GM10248 (cell line): ENCODE results near the gene NCBP3.

Source experiments
- CTCF ChIA-PET: fragments of 300-600 bp; sonication (Branson Sonifier 250); formaldehyde crosslinking; extraction: SDS; loops from one replicate; lab custom pipeline; 2021; ENCODE audit warnings: antibody characterized with exemption; lab: Yijun Ruan, JAX
- POLR2A ChIA-PET: fragments of 350-650 bp; sonication (Branson Sonifier 250); formaldehyde crosslinking; extraction: SDS; loops from one replicate; lab custom pipeline; 2020; ENCODE audit warnings: antibody characterized with exemption; lab: Yijun Ruan, JAX
- DNase-seq: peaks from one replicate; pipeline ENCODE4 v3.0.0; 2012; ENCODE audit errors: extremely low spot score
- TF ChIP-seq, protein P1 (sequence below): IDR thresholded peaks from 2 replicates; pipeline ENCODE4 v1.5.1; 2012; ENCODE audit warnings: mild to moderate bottlenecking, low read depth; ENCODE audit errors: extremely low read depth, missing control alignments, control extremely low read depth

Gene NCBP3

GRCh38 chr17:3888343-3889171 is 42.5 kb upstream of the NCBP3 start:
- ChIA-PET POLR2A (no interaction called here), CTCF (interaction anchor here (1.6 to 2.4 kb wide), 2 partner anchors 23 to 24 kb away, joined by 3 to 9 read pairs; no protein-coding TSS in a partner anchor)
- DNase-seq: no peak

GRCh38 chr17:3887804-3888203 is 41.8 kb upstream of the NCBP3 start:
- POLR2A ChIA-PET: no interaction called here
- CTCF ChIA-PET: no interaction called here

More at GRCh38 chr17:3888343-3889171, 42.5 kb upstream of the NCBP3 start:
- TF ChIP-seq, protein P1, sequence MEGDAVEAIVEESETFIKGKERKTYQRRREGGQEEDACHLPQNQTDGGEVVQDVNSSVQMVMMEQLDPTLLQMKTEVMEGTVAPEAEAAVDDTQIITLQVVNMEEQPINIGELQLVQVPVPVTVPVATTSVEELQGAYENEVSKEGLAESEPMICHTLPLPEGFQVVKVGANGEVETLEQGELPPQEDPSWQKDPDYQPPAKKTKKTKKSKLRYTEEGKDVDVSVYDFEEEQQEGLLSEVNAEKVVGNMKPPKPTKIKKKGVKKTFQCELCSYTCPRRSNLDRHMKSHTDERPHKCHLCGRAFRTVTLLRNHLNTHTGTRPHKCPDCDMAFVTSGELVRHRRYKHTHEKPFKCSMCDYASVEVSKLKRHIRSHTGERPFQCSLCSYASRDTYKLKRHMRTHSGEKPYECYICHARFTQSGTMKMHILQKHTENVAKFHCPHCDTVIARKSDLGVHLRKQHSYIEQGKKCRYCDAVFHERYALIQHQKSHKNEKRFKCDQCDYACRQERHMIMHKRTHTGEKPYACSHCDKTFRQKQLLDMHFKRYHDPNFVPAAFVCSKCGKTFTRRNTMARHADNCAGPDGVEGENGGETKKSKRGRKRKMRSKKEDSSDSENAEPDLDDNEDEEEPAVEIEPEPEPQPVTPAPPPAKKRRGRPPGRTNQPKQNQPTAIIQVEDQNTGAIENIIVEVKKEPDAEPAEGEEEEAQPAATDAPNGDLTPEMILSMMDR: no peak

GRCh38 chr17:3887394-3887793 is 41.3 kb upstream of the NCBP3 start:
- TF ChIP-seq, protein P1: no peak
- POLR2A ChIA-PET: no interaction called here
- CTCF ChIA-PET: no interaction called here
- no peak for DNase-seq

More at GRCh38 chr17:3887804-3888203, 41.8 kb upstream of the NCBP3 start:
- no peak for DNase-seq
- TF ChIP-seq, protein P1: no peak

- ChIA-PET CTCF (no interaction called here), POLR2A (no interaction called here)
- DNase-seq: no peak
- TF ChIP-seq, protein P1: no peak
These were observed 40.7 kb upstream of the NCBP3 start for GRCh38 chr17:3886776-3887175.

- TF ChIP-seq, protein P1: no peak
- POLR2A ChIA-PET: no interaction called here
- DNase-seq: no peak
- CTCF ChIA-PET: interaction anchor here (0.7 to 4.3 kb wide), 5 partner anchors 21 to 183 kb away, joined by 3 to 21 read pairs (median 3); no protein-coding TSS in a partner anchor
These were observed 39.9 kb upstream of the NCBP3 start for GRCh38 chr17:3885970-3886369.

DNA sequence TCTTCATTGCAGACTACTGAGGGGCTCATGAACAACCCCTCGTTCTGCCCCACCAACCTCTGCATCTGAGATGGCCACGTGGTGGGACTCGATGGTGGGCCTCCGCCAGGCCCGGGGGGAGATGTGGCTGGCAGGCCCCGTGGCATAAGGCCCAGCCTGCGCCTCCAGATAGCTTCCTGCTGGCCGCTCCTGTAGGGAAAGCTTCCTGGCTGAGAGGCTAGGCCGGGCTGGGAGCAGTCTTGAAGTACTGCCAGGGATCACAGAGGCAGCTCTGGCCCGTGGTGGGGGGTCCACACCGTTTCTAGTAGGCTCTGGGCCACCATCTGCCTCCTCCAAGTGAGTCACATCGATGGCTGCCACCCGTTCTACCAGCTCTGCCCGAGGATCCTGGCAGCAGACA is 39.2 kb upstream of the NCBP3 start:
- no peak for DNase-seq
- POLR2A ChIA-PET: no interaction called here
- TF ChIP-seq, protein P1: no peak
- CTCF ChIA-PET: interaction anchor here (0.7 to 4.3 kb wide), 7 partner anchors 21 to 182 kb away, joined by 3 to 21 read pairs (median 5); no protein-coding TSS in a partner anchor
